Muscle layer of duodenum (tissue), 2 donors: ENCODE measurements around the gene OCRL.
"Not testable (repeated sequence)": the region's sequence is repeated elsewhere in the genome, so short reads cannot be mapped to it uniquely, and the experiment has no call there.

Experiments
- H3K27ac ChIP-seq: one replicate; pipeline ENCODE4 v1.7.0; 2013; ENCODE audit warnings: mild to moderate bottlenecking, low read length
- H3K27me3 ChIP-seq: one replicate; pipeline ENCODE4 v1.7.0; 2013; ENCODE audit warnings: low read depth, mild to moderate bottlenecking, control low read depth, low read length
- H3K36me3 ChIP-seq, 2 donors: one replicate each; pipeline ENCODE4 v1.7.0; 2013; ENCODE audit warnings: low read length in 2 of 2, control low read depth in 1 of 2, mild to moderate bottlenecking in 1 of 2; ENCODE audit not compliant: insufficient read depth in 2 of 2, control insufficient read depth in 1 of 2
- H3K4me1 ChIP-seq, 2 donors: one replicate each; pipeline ENCODE4 v1.7.0; 2013; ENCODE audit warnings: low read length in 2 of 2, mild to moderate bottlenecking in 2 of 2, control low read depth in 1 of 2, moderate library complexity in 1 of 2; ENCODE audit not compliant: insufficient read depth in 2 of 2, control insufficient read depth in 1 of 2
- H3K4me3 ChIP-seq, 2 donors: one replicate each; pipeline ENCODE4 v1.7.0; 2013; ENCODE audit warnings: low read length in 2 of 2, low read depth in 1 of 2, mild to moderate bottlenecking in 1 of 2
- H3K9me3 ChIP-seq, 2 donors: one replicate each; pipeline ENCODE4 v1.7.0; 2013; ENCODE audit warnings: low read length in 2 of 2, control low read depth in 1 of 2, mild to moderate bottlenecking in 1 of 2; ENCODE audit not compliant: control insufficient read depth in 1 of 2
- donor health status: healthy.

Gene OCRL

DNA sequence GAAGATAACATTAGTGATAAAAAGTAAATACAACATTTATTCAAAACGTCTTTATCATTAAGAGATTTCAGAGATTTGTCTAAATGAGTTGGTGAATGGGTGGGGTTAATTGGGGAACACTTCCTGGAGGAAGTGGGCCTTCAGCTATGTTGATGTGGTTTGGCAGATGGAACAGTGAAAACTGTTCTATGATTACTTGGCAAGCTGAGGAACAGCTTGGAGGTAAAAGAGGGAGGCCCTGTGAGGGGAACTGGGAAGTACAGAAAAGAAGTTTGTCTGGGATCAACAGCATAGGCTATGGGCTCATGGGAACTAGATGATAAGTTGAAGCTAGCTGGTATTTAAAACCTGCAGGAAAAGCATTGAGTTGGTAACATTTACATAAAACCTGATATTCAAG lies 26.0 kb downstream of the OCRL start:
- Histone ChIP-seq H3K27me3 (no peaks in the 10 kb centered on the region), H3K4me3 (no peak overlapping the region), H3K36me3 (peaks cover 24 to 28% of the 10 kb centered on the region in 2 donors), H3K9me3 (no peaks in the 10 kb centered on the region), H3K4me1 (peaks cover 7 to 8% of the 10 kb centered on the region in 2 donors), H3K27ac (no peak overlapping the region)

DNA sequence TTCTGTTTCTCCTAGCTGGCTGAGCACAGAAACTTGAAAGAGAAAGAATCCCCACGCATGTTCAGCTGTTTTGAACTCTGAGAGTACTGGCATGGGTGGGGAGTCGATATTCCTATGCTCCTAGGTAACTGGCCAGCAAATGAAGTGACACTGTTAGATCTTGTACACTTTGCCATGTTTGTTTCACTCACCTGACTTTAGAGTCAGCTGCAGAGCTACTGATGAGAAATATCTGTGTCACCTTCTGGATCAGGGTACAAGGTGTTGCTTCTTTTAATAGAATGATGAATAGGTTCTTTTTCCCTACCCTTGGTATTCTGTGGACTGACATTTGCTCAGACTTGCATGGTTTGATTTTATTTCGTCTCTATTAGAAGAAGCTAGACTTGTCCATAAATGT lies 28.3 kb downstream of the OCRL start:
- Histone ChIP-seq H3K27me3 (no peaks in the 10 kb centered on the region), H3K36me3 (peaks cover 9 to 10% of the 10 kb centered on the region in 2 donors)

DNA sequence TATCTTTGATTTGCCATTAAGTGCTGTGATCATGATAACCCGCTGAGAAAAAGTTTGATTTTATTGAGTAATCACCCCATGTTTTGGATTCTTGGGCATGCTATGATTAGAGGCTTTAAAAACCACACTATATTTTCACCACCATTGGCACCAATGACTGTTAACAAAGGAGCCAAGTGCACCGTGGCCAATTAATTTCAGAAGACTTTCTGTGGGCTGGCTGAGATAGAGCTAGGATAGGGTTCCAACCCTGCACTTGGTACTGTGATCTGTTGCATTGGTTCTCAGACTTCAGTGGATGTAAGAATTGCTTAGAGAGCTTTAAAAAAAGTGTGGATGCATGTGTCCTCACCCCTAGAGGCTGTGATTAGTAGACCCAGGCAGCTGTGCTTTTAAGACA lies 32.4 kb downstream of the OCRL start:
- Histone ChIP-seq H3K27ac (no peak overlapping the region), H3K4me3 (no peak overlapping the region), H3K36me3 (peaks cover 21 to 27% of the 10 kb centered on the region in 2 donors), H3K4me1 (peaks cover 0 to 7% of the 10 kb centered on the region in 2 donors), H3K9me3 (no peaks in the 10 kb centered on the region), H3K27me3 (no peaks in the 10 kb centered on the region)

More for the DNA sequence above, 28.3 kb downstream of the OCRL start:
- no peaks in the 10 kb centered on the region for H3K9me3 ChIP-seq
- peaks cover 7 to 8% of the 10 kb centered on the region in 2 donors for H3K4me1 ChIP-seq
- H3K4me3 ChIP-seq: no peak overlapping the region
- H3K27ac ChIP-seq: no peak overlapping the region

DNA sequence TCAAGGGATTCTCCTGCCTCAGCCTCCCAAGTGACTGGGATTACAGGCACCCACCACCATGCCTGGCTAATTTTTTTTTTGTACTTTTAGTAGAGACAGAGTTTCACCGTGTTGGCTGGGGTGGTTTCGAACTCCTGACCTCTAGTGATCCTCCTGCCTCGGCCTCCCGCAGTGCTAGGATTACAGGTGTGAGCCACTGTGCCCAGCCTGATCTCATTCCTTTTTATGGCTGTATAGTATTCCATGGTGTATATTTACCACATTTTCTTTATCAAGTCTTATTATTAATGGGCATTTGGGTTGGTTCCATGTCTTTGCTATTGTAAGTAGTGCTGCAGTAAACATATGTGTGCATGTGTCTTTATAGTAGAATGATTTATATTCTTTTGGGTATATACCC lies 33.6 kb downstream of the OCRL start:
- not testable (repeated sequence) for H3K27me3 ChIP-seq, H3K27ac ChIP-seq, H3K4me1 ChIP-seq, H3K9me3 ChIP-seq, H3K4me3 ChIP-seq
- peaks cover 26 to 28% of the 10 kb centered on the region in 2 donors for H3K36me3 ChIP-seq

DNA sequence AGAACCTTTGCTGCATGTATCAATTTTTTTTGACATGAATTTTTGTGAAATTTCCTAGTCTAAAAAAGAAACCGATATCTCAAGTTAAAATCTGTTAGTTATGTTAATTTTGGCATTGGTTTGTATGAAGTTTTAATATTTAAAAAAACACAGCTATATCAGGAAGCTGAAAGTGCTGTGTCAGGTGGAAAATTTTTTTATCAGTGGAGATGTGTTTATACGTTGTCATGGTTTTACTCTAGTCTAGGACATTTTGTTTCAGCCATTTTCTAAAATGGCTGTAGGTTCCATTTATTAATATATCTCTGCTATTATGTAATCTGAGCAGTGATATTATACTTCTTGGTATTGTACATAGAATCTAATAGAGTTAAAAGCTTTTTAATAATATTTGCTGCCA lies 34.2 kb downstream of the OCRL start:
- Histone ChIP-seq H3K36me3 (peaks cover 23 to 28% of the 10 kb centered on the region in 2 donors), H3K4me3 (no peak overlapping the region), H3K27ac (no peak overlapping the region), H3K27me3 (no peaks in the 10 kb centered on the region), H3K9me3 (no peaks in the 10 kb centered on the region), H3K4me1 (peaks cover 0 to 8% of the 10 kb centered on the region in 2 donors)

DNA sequence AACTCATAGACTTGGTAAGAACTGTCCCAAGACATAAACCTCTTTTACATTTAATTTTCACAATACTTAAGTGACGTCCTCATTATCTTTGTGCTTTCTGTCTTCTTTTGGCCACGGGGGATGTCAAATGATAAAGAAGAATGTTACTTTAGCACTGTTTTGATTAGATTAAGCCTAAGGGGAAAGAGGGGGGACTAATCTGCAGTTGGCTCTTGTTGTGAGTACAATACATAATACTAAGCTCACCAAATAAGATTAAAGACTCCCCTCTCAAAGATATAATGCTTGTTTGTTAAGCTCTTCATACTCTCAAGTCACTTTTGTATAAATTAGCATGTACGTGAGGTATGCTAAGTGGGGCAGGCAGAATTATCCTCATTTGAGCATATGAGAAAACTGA lies 36.5 kb downstream of the OCRL start:
- H3K36me3 ChIP-seq: peaks cover 17 to 28% of the 10 kb centered on the region in 2 donors
- H3K4me3 ChIP-seq: no peak overlapping the region
- peaks cover 0 to 8% of the 10 kb centered on the region in 2 donors for H3K4me1 ChIP-seq
- H3K27me3 ChIP-seq: no peaks in the 10 kb centered on the region
- no peaks in the 10 kb centered on the region for H3K9me3 ChIP-seq
- no peak overlapping the region for H3K27ac ChIP-seq

DNA sequence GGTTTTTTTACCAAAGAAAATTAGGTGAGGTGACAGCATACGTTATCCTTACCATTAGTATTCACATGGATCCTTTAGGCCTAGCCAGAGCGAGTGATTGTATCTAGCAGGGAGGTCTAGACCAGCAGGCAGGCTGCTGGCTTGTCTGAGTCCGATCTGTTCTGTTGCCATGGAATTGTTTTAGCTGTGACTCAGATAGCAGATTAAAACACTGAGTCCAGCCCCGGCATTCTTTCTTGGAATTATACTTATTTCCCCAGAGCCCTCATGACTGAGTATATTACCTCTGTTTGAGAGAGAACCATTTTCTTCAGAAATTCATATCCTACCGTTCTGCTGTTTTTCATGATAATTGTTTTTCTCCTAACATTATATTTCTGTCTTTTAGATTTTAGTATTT lies 37.4 kb downstream of the OCRL start:
- H3K4me1 ChIP-seq: peaks cover 0 to 8% of the 10 kb centered on the region in 2 donors
- H3K36me3 ChIP-seq: peaks cover 17 to 28% of the 10 kb centered on the region in 2 donors
- H3K4me3 ChIP-seq: no peak overlapping the region
- H3K27ac ChIP-seq: no peak overlapping the region
- no peaks in the 10 kb centered on the region for H3K27me3 ChIP-seq
- H3K9me3 ChIP-seq: no peaks in the 10 kb centered on the region

DNA sequence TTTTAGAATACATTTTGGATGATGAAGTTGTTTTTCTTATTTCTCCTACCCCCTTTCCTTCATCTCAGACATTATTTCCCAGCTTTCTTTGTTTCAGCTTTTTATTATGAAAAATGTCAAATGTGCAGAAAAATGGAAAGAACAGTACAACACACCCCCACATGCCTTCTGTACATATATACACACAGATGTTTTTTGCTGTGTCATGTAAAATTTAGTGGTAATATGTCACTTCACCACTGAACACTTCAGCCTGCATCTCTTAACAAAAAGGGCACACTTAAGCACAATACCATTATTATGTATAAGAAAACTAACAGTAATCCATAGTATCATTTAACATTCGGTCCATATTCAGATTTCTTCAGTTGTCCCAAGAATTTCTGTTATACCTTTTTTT lies 37.8 kb downstream of the OCRL start:
- Histone ChIP-seq H3K4me3 (no peak overlapping the region), H3K27me3 (no peaks in the 10 kb centered on the region), H3K36me3 (peaks cover 17 to 28% of the 10 kb centered on the region in 2 donors), H3K4me1 (peaks cover 0 to 12% of the 10 kb centered on the region in 2 donors), H3K27ac (no peak overlapping the region), H3K9me3 (no peaks in the 10 kb centered on the region)

DNA sequence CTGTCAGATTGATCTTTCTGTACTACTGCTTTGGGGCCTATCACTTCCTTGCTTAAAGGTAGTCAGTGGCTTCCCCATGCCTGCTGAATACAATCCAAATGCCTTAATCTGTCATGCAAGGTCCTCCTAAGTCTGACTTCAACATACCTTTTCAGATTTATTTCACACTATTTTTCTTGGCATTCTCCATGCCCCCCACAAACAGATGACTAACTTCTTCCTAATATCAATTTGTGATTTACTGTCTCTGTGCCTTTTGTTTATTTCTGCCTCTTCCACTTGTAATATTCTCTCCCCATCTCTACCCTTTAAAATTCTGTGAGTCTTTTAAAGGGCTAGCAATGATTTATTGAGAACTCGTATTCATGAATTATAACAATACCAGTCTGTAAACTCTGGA lies 41.8 kb downstream of the OCRL start:
- no peaks in the 10 kb centered on the region for H3K27me3 ChIP-seq
- H3K4me1 ChIP-seq: peaks cover 3 to 11% of the 10 kb centered on the region in 2 donors
- no peak overlapping the region for H3K27ac ChIP-seq
- H3K9me3 ChIP-seq: no peaks in the 10 kb centered on the region
- H3K36me3 ChIP-seq: peaks cover 0 to 19% of the 10 kb centered on the region in 2 donors
- no peak overlapping the region for H3K4me3 ChIP-seq

DNA sequence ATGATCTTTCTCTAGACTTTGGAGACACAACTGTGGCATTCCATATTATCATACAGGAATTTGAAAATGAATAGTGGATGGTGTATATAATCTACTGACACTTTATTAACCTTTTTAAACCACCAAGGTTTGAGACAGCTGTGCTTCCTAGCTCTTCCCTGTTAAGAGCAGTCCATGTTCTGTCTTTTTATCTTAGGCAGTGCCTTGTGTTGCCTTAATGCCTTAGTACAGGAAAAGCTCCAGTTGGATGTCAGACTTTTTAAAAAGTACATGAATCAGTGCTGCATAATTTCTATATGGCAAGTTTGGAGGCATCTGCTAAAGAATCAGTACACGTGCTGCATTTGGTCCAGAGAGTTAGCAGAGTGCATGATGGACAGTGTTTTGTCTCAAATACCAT lies 45.1 kb downstream of the OCRL start:
- no peak overlapping the region for H3K4me3 ChIP-seq
- peaks cover 3 to 5% of the 10 kb centered on the region in 2 donors for H3K4me1 ChIP-seq
- no peaks in the 10 kb centered on the region for H3K9me3 ChIP-seq
- peaks cover 24 to 26% of the 10 kb centered on the region in 2 donors for H3K36me3 ChIP-seq
- no peaks in the 10 kb centered on the region for H3K27me3 ChIP-seq
- no peak overlapping the region for H3K27ac ChIP-seq

DNA sequence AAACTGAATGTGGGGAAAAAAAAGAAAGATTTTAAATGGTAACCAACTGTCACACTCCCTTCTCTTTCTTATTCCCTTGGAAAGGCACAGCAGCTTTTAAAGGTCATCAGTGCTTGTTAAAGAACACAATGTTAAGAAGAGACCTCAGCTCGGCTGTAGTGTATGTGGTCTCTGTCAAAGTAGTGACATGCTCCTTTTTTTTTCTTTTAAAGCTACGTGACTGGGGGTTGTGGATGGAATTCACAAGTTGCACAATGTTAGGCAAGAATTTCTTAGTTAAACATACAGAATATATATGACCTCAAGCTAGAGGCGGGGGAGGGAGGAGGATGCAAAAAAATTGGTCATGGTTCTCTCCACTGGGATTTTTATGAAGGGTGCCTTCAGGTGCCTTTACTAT lies 45.6 kb downstream of the OCRL start:
- H3K4me1 ChIP-seq: peaks cover 3 to 5% of the 10 kb centered on the region in 2 donors
- no peaks in the 10 kb centered on the region for H3K27me3 ChIP-seq
- no peak overlapping the region for H3K4me3 ChIP-seq
- no peak overlapping the region for H3K27ac ChIP-seq
- no peaks in the 10 kb centered on the region for H3K9me3 ChIP-seq
- peaks cover 29 to 31% of the 10 kb centered on the region in 2 donors for H3K36me3 ChIP-seq

DNA sequence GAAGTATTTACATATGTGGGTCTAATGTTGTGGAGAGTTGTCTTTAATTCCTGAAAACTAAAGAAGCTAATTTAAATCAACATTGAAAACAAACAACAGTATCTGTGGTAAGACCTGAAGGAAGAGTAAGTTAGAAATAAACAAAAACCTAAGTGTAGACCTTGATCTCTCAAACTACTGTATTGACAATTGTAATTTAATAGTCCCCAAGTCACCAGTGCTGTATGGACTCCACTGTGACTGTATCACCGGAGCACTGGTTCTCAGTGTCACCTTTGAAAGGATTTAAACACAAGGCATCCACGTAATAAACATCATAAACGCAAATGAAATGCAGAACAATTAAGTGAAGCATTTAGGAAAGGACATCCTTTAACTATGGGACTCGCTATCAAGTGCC lies 46.4 kb downstream of the OCRL start:
- Histone ChIP-seq H3K27me3 (no peaks in the 10 kb centered on the region), H3K36me3 (peaks cover 32 to 34% of the 10 kb centered on the region in 2 donors), H3K4me3 (no peak overlapping the region), H3K9me3 (no peaks in the 10 kb centered on the region), H3K27ac (no peak overlapping the region), H3K4me1 (peaks cover 3 to 5% of the 10 kb centered on the region in 2 donors)
